Ascending aorta (tissue), 2 donors: ENCODE measurements around the gene GPR27. TPM values are rescaled to one million over a fixed set of nuclear protein-coding genes. Genes with fewer than 3 reads are reported as not detected.

Experiments
- DNase-seq, 2 donors: peaks; one replicate each; pipeline ENCODE4 v3.0.0-alpha.2; 2019; ENCODE audit warnings: low spot score in 2 of 2
- H3K27ac ChIP-seq, 2 donors: fragments of 200-600 bp; sonication (generic); one replicate each; pipeline ENCODE4 v1.5.1; 2016 to 2017; ENCODE audit warnings: mild to moderate bottlenecking in 1 of 2
- H3K27me3 ChIP-seq: fragments of 200-600 bp; sonication (generic); one replicate; pipeline ENCODE4 v1.5.1; 2017
- H3K36me3 ChIP-seq, 2 donors: fragments of 200-600 bp; sonication (generic); one replicate each; pipeline ENCODE4 v1.5.1; 2016
- H3K4me1 ChIP-seq, 2 donors: fragments of 200-600 bp; sonication (generic); one replicate each; pipeline ENCODE4 v1.5.1; 2016 to 2017; ENCODE audit warnings: mild to moderate bottlenecking in 1 of 2
- H3K4me3 ChIP-seq, 2 donors: fragments of 200-600 bp; sonication (generic); one replicate each; pipeline ENCODE4 v1.5.1; 2016 to 2017; ENCODE audit warnings: mild to moderate bottlenecking in 1 of 2
- H3K9me3 ChIP-seq, 2 donors: fragments of 200-600 bp; sonication (generic); one replicate each; pipeline ENCODE4 v1.5.1; 2016
- CTCF ChIP-seq, 3 experiments: fragments of 200-600 bp in 2 of 3; fragments of 450-650 bp in 1 of 3; sonication (generic) in 2 of 3; IDR thresholded peaks; one replicate each; pipeline ENCODE4 v1.5.1; 2016 to 2019; ENCODE audit warnings: antibody characterized with exemption in 3 of 3, mild to moderate bottlenecking in 1 of 3, moderate library complexity in 1 of 3
- intact Hi-C: fragments of 100-400 bp; cut with DNase I; formaldehyde crosslinking; loops from one replicate; pipeline ENCODE4 v1.15.1; 2023
- total RNA-seq: library from RNA; depleted of rRNA; stranded (reverse); fragments of >200 nt; gene quantifications from one replicate; pipeline ENCODE4 v1.1.0, GENCODE V29; 2016

The GPR27 gene
- total RNA-seq, result 2.4 TPM

- DNase-seq, result no peak
- H3K4me1 ChIP-seq, result peaks cover 0 to 2% of the 10 kb centered on the region in 2 donors
- no peaks in the 10 kb centered on the region for H3K9me3 ChIP-seq
- intact Hi-C loops, result no loop called here
- H3K4me3 ChIP-seq, result peak within 1 kb of the TSS; percentile 61 to 69
- H3K36me3 ChIP-seq, result no peaks in the 10 kb centered on the region
- TF ChIP-seq CTCF (IDR thresholded peaks at IDR 0.05), result no peak
- H3K27me3 ChIP-seq, result no peaks in the 10 kb centered on the region
- no peak within 1 kb of the TSS for H3K27ac ChIP-seq
Measured at GRCh38 chr3:71753701-71754609, at the start of gene GPR27. Gene GPR27, plus strand, starts transcription at chr3:71753855. Its CDS starts 195 bp downstream, at chr3:71754050.

- no peaks in the 10 kb centered on the region for H3K9me3 ChIP-seq
- H3K27ac ChIP-seq, result no peak overlapping the region
- intact Hi-C loops, result no loop called here
- no peaks in the 10 kb centered on the region for H3K27me3 ChIP-seq
- peaks cover 0 to 15% of the 10 kb centered on the region in 2 donors for H3K36me3 ChIP-seq
- no peak for DNase-seq
- H3K4me1 ChIP-seq, result no peaks in the 10 kb centered on the region
- no peak for TF ChIP-seq CTCF (IDR thresholded peaks at IDR 0.05)
- H3K4me3 ChIP-seq, result no peak overlapping the region
Measured at GRCh38 chr3:71704915-71705314, 48.7 kb upstream of the GPR27 start.

- no peak for TF ChIP-seq CTCF (IDR thresholded peaks at IDR 0.05)
- intact Hi-C loops, result no loop called here
Measured at GRCh38 chr3:71705681-71706080, 48.0 kb upstream of the GPR27 start.

GRCh38 chr3:71707595-71707994 is 46.1 kb upstream of the GPR27 start:
- Histone ChIP-seq H3K27me3 (no peaks in the 10 kb centered on the region), H3K36me3 (peaks cover 0 to 12% of the 10 kb centered on the region in 2 donors), H3K4me1 (no peaks in the 10 kb centered on the region), H3K9me3 (no peaks in the 10 kb centered on the region), H3K4me3 (no peak overlapping the region), H3K27ac (no peak overlapping the region)
- TF ChIP-seq CTCF (IDR thresholded peaks at IDR 0.05), result no peak
- DNase-seq, result no peak
- intact Hi-C loops, result no loop called here

More at GRCh38 chr3:71705681-71706080, 48.0 kb upstream of the GPR27 start:
- Histone ChIP-seq H3K4me1 (no peaks in the 10 kb centered on the region), H3K27ac (no peak overlapping the region), H3K4me3 (no peak overlapping the region), H3K36me3 (peaks cover 0 to 15% of the 10 kb centered on the region in 2 donors), H3K9me3 (no peaks in the 10 kb centered on the region), H3K27me3 (no peaks in the 10 kb centered on the region)
- DNase-seq, result no peak

GRCh38 chr3:71708476-71709105 is 45.1 kb upstream of the GPR27 start:
- Histone ChIP-seq H3K4me3 (no peak overlapping the region), H3K27me3 (no peaks in the 10 kb centered on the region), H3K4me1 (no peaks in the 10 kb centered on the region), H3K27ac (no peak overlapping the region), H3K9me3 (no peaks in the 10 kb centered on the region), H3K36me3 (peaks cover 0 to 12% of the 10 kb centered on the region in 2 donors)
- no peak for TF ChIP-seq CTCF (IDR thresholded peaks at IDR 0.05)
- intact Hi-C loops, result no loop called here
- no peak for DNase-seq
